ENCODE data around the gene ZHX3.

DNA sequence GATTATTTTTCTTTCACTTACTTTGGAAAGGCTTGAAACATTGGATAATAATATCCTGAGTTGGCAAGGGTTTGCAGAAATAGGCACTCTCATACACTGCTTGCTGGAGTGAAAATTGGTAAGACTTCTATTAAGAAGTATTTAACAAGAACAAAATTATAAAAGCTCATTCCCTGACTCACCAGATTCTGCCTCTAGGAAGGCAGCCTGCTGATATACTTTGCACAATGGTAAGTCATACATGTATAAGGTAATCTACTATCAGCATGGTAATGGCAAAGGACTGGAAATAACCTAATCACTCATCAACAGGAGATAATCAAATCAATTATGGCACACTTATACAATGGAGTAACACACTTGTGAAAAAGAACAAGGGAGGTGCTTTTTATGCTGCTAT, 94.4 kb downstream of the ZHX3 start:
- TF ChIP-seq POLR2A (IDR thresholded peaks at IDR 0.05): no peak
- TF ChIP-seq EP300 (IDR thresholded peaks at IDR 0.05): no peak
- TF ChIP-seq, protein P1, sequence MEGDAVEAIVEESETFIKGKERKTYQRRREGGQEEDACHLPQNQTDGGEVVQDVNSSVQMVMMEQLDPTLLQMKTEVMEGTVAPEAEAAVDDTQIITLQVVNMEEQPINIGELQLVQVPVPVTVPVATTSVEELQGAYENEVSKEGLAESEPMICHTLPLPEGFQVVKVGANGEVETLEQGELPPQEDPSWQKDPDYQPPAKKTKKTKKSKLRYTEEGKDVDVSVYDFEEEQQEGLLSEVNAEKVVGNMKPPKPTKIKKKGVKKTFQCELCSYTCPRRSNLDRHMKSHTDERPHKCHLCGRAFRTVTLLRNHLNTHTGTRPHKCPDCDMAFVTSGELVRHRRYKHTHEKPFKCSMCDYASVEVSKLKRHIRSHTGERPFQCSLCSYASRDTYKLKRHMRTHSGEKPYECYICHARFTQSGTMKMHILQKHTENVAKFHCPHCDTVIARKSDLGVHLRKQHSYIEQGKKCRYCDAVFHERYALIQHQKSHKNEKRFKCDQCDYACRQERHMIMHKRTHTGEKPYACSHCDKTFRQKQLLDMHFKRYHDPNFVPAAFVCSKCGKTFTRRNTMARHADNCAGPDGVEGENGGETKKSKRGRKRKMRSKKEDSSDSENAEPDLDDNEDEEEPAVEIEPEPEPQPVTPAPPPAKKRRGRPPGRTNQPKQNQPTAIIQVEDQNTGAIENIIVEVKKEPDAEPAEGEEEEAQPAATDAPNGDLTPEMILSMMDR (IDR thresholded peaks at IDR 0.05): no peak
- no peak for TF ChIP-seq POLR2AphosphoS5 (IDR thresholded peaks at IDR 0.05)

Measured in stomach (tissue), 4 donors.